Lung (tissue), 12 donors: Measurements from ENCODE around the gene ARIH2. TPM values are rescaled to one million over a fixed set of nuclear protein-coding genes. Genes with fewer than 3 reads are reported as not detected.

Source experiments
- ATAC-seq: fragments of 200-7000 bp; cut with Tn5 transposase; one replicate; pipeline ENCODE4 v1.9.1; 2020; ENCODE audit warnings: moderate number of reproducible peaks; ENCODE audit not compliant: insufficient read depth, low FRiP score
- DNase-seq, 3 donors: peaks; one replicate each; pipeline ENCODE4 v3.0.0-alpha.2; 2013 to 2017
- H3K27ac ChIP-seq, 2 donors: one replicate each; pipeline ENCODE4 v1.5.1; 2013; ENCODE audit warnings: mild to moderate bottlenecking in 2 of 2, moderate library complexity in 2 of 2, control low read depth in 1 of 2, inconsistent platforms in 1 of 2, low read depth in 1 of 2, low read length in 1 of 2
- H3K27me3 ChIP-seq, 3 donors: one replicate each; pipeline ENCODE4 v1.5.1; 2013; ENCODE audit warnings: low read length in 2 of 3; ENCODE audit not compliant: control insufficient read depth in 3 of 3, insufficient read depth in 3 of 3
- H3K36me3 ChIP-seq, 4 donors: one replicate each; pipeline ENCODE4 v1.5.1; 2013; ENCODE audit warnings: low read length in 4 of 4, mild to moderate bottlenecking in 1 of 4, moderate library complexity in 1 of 4; ENCODE audit not compliant: control insufficient read depth in 4 of 4, insufficient read depth in 4 of 4
- H3K4me1 ChIP-seq, 5 donors: one replicate each; pipeline ENCODE4 v1.5.1; 2013; ENCODE audit warnings: low read length in 5 of 5, mild to moderate bottlenecking in 2 of 5, moderate library complexity in 1 of 5; ENCODE audit not compliant: control insufficient read depth in 5 of 5, insufficient read depth in 5 of 5
- H3K4me3 ChIP-seq: one replicate; pipeline ENCODE4 v1.5.1; 2013; ENCODE audit warnings: mild to moderate bottlenecking, control low read depth, moderate library complexity
- H3K9ac ChIP-seq, 2 donors: one replicate each; pipeline ENCODE4 v1.5.1; 2013; ENCODE audit warnings: low read length in 2 of 2, control low read depth in 1 of 2; ENCODE audit not compliant: insufficient read depth in 1 of 2
- H3K9me3 ChIP-seq, 4 donors: one replicate each; pipeline ENCODE4 v1.5.1; 2013; ENCODE audit warnings: low read length in 3 of 4, mild to moderate bottlenecking in 1 of 4, moderate library complexity in 1 of 4; ENCODE audit not compliant: control insufficient read depth in 4 of 4, insufficient read depth in 3 of 4
- CTCF ChIP-seq: IDR thresholded peaks from 2 replicates; pipeline ENCODE4 v1.5.1; 2012; ENCODE audit warnings: mild to moderate bottlenecking; ENCODE audit errors: control extremely low read depth, extremely low read depth
- WGBS, 2 donors: extraction: QIAGEN DNeasy Blood & Tissue Kit; methylation state at CpG; one replicate each; pipeline ENCODE4 v1.1.7; 2013; 5-methylcytosine and 5-hydroxymethylcytosine counted together
- polyA plus RNA-seq, 2 donors: library from polyadenylated mRNA; stranded (reverse); fragments of 200-250 nt; gene quantifications; one replicate each; pipeline ENCODE4 v1.2.1, GENCODE V29; 2013
- total RNA-seq, 2 donors: library from RNA; depleted of rRNA in 1 of 2; stranded (reverse); fragments of >200 nt in 1 of 2; gene quantifications; one replicate each; pipeline ENCODE4 v1.2.1, GENCODE V29; 2014 to 2021
- donor health status: control.
- donor health status: control.
- donor health status: Bipolar disorder and iron deficiency.
- donor health status: healthy.
- donor health status: DM: yes; HTN: yes; CAD: no.

Gene ARIH2
- total and polyA plus RNA-seq, 4 donors: 33.1 to 97.6 (median 65.6) TPM

DNA sequence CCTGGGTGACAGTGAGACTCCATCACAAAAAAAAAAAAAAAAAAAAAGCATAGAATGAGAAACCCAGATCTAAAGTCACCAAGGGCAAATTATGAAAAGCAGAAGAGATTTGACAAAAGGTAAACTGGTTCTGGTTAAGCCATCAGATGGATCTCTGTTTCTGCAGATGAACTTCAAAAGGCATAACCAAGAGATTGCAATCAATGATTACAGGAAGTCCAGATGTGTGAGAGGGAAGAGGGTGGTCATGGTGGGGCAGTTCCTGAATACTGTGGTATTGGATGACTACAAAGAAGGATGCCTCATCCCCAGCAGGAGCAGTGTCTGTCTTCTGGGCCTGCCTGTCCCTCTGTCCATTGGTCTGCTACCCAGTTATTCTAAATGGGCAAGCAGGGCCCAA lies 75.2 kb downstream of the ARIH2 start:
- no peaks in the 10 kb centered on the region for H3K9me3 ChIP-seq
- H3K4me1 ChIP-seq: peaks cover 8 to 21% (median 11%) of the 10 kb centered on the region in 5 donors
- no peak for TF ChIP-seq CTCF

GRCh38 chr3:48996640-48997039 lies 78.0 kb downstream of the ARIH2 start:
- no peak for DNase-seq
- WGBS, 2 donors: 97 to 98% methylated on average over 8 of the region's 8 CpGs
- Histone ChIP-seq H3K36me3 (peaks cover 0 to 12% (median 3%) of the 10 kb centered on the region in 4 donors), H3K9me3 (no peaks in the 10 kb centered on the region), H3K27ac (no peak overlapping the region), H3K9ac (no peak overlapping the region), H3K4me1 (peaks cover 2 to 10% (median 4%) of the 10 kb centered on the region in 5 donors), H3K27me3 (no peaks in the 10 kb centered on the region), H3K4me3 (no peak overlapping the region)
- ATAC-seq: no peak
- TF ChIP-seq CTCF: no peak

More for the DNA sequence above, 75.2 kb downstream of the ARIH2 start:
- Histone ChIP-seq H3K36me3 (peaks cover 0 to 12% (median 3%) of the 10 kb centered on the region in 4 donors), H3K27ac (no peak overlapping the region), H3K4me3 (no peak overlapping the region), H3K27me3 (no peaks in the 10 kb centered on the region), H3K9ac (no peak overlapping the region)
- DNase-seq (no peak), ATAC-seq (no peak)

- H3K4me3 ChIP-seq: no peak overlapping the region
- WGBS, 2 donors: 87 to 89% methylated on average over 8 of the region's 8 CpGs
- DNase-seq (no peak), ATAC-seq (no peak)
- H3K9me3 ChIP-seq: no peaks in the 10 kb centered on the region
- H3K27me3 ChIP-seq: no peaks in the 10 kb centered on the region
- H3K27ac ChIP-seq: no peak overlapping the region
- peaks cover 0 to 12% (median 1%) of the 10 kb centered on the region in 4 donors for H3K36me3 ChIP-seq
- TF ChIP-seq CTCF: no peak
- H3K9ac ChIP-seq: no peak overlapping the region
- H3K4me1 ChIP-seq: peaks cover 0 to 9% (median 0%) of the 10 kb centered on the region in 5 donors
Measured at GRCh38 chr3:48997102-48997635, 78.5 kb downstream of the ARIH2 start.
